HG03139 (cell line): ENCODE results near the gene NPIPB4.
"Not testable (repeated sequence)": the region's sequence is repeated elsewhere in the genome, so short reads cannot be mapped to it uniquely, and the experiment has no call there.

Experiments used
- ATAC-seq: cut with Tn5 transposase; IDR thresholded peaks from one replicate; pipeline ENCODE4 v1.9.1; 2021; ENCODE audit not compliant: unreplicated experiment

The NPIPB4 gene

GRCh38 chr16:21857656-21858055 lies at the start of gene NPIPB4:
Gene NPIPB4, minus strand, starts transcription at chr16:21857756. Its CDS starts 378 bp downstream, at chr16:21857378.
- ATAC-seq: not testable (repeated sequence)

GRCh38 chr16:21898998-21899397 lies 41.4 kb upstream of the NPIPB4 start:
- ATAC-seq: not testable (repeated sequence)

GRCh38 chr16:21881988-21882387 lies 24.4 kb upstream of the NPIPB4 start:
- ATAC-seq: not testable (repeated sequence)

- not testable (repeated sequence) for ATAC-seq
These were observed 20.4 kb downstream of the NPIPB4 start for GRCh38 chr16:21837186-21837585.

GRCh38 chr16:21836334-21836733 lies 21.2 kb downstream of the NPIPB4 start:
- ATAC-seq: not testable (repeated sequence)

GRCh38 chr16:21835747-21836146 lies 21.8 kb downstream of the NPIPB4 start:
- ATAC-seq: not testable (repeated sequence)

GRCh38 chr16:21834211-21834610 lies 23.3 kb downstream of the NPIPB4 start:
- not testable (repeated sequence) for ATAC-seq

GRCh38 chr16:21829929-21830328 lies 27.6 kb downstream of the NPIPB4 start:
- not testable (repeated sequence) for ATAC-seq

GRCh38 chr16:21826067-21826706 lies 31.4 kb downstream of the NPIPB4 start:
- ATAC-seq: not testable (repeated sequence)

- not testable (repeated sequence) for ATAC-seq
These were observed 32.0 kb downstream of the NPIPB4 start for GRCh38 chr16:21825526-21825925.

GRCh38 chr16:21823258-21823657 lies 34.3 kb downstream of the NPIPB4 start:
- not testable (repeated sequence) for ATAC-seq

- not testable (repeated sequence) for ATAC-seq
These were observed 36.6 kb downstream of the NPIPB4 start for GRCh38 chr16:21820908-21821465.

- peak; percentile 89 for ATAC-seq
These were observed 37.3 kb downstream of the NPIPB4 start for GRCh38 chr16:21820028-21820907.

- ATAC-seq: not testable (repeated sequence)
These were observed 37.9 kb downstream of the NPIPB4 start for GRCh38 chr16:21819617-21820016.

GRCh38 chr16:21817012-21817411 lies 40.5 kb downstream of the NPIPB4 start:
- ATAC-seq: not testable (repeated sequence)

- ATAC-seq: not testable (repeated sequence)
These were observed 41.9 kb downstream of the NPIPB4 start for GRCh38 chr16:21815694-21816093.

- not testable (repeated sequence) for ATAC-seq
These were observed 55.2 kb downstream of the NPIPB4 start for GRCh38 chr16:21802375-21802663.

- not testable (repeated sequence) for ATAC-seq
These were observed 55.8 kb downstream of the NPIPB4 start for GRCh38 chr16:21801538-21802374.

- not testable (repeated sequence) for ATAC-seq
These were observed 59.0 kb downstream of the NPIPB4 start for GRCh38 chr16:21798601-21799000.

GRCh38 chr16:21793310-21793709 lies 64.2 kb downstream of the NPIPB4 start:
- ATAC-seq: not testable (repeated sequence)

GRCh38 chr16:21790506-21790905 lies 67.0 kb downstream of the NPIPB4 start:
- peak; percentile 55 for ATAC-seq
